Neural progenitor cell (in vitro differentiated cells): ENCODE measurements around the gene ARPC5. TPM values are rescaled to one million over a fixed set of nuclear protein-coding genes. Genes with fewer than 3 reads are reported as not detected.

Experiments
- DNase-seq: peaks from one replicate; pipeline ENCODE4 v3.0.0-alpha.2; 2016; ENCODE audit warnings: low spot score
- H2AFZ ChIP-seq: fragments of 200-600 bp; sonication (generic); replicated peaks from 2 replicates; pipeline ENCODE4 v1.6.1; 2016; ENCODE audit warnings: antibody characterized with exemption
- H3F3A ChIP-seq: fragments of 200-600 bp; sonication (generic); 2 replicates; pipeline ENCODE4 v1.6.1; 2016; ENCODE audit warnings: antibody characterized with exemption, low read depth
- H3K27ac ChIP-seq: fragments of 200-600 bp; sonication (generic); 2 replicates; pipeline ENCODE4 v1.5.1; 2016; ENCODE audit warnings: mild to moderate bottlenecking
- H3K27me3 ChIP-seq: fragments of 200-600 bp; sonication (generic); 2 replicates; pipeline ENCODE4 v1.6.1; 2016; ENCODE audit warnings: mild to moderate bottlenecking, moderate library complexity
- H3K36me3 ChIP-seq: fragments of 200-600 bp; sonication (generic); 2 replicates; pipeline ENCODE4 v1.5.1; 2016
- H3K4me1 ChIP-seq: fragments of 200-600 bp; sonication (generic); 2 replicates; pipeline ENCODE4 v1.6.1; 2016; ENCODE audit warnings: mixed run types
- H3K4me2 ChIP-seq: fragments of 200-600 bp; sonication (generic); 2 replicates; pipeline ENCODE4 v1.6.1; 2016
- H3K4me3 ChIP-seq: fragments of 200-600 bp; sonication (generic); 2 replicates; pipeline ENCODE4 v1.5.1; 2016
- H3K79me2 ChIP-seq: fragments of 200-600 bp; sonication (generic); 2 replicates; pipeline ENCODE4 v1.6.1; 2016; ENCODE audit warnings: low read depth
- H3K9ac ChIP-seq: fragments of 200-600 bp; sonication (generic); 2 replicates; pipeline ENCODE4 v1.6.1; 2016
- H3K9me3 ChIP-seq: fragments of 200-600 bp; sonication (generic); 2 replicates; pipeline ENCODE4 v1.5.1; 2016; ENCODE audit warnings: low read depth
- H4K20me1 ChIP-seq: fragments of 200-600 bp; sonication (generic); 2 replicates; pipeline ENCODE4 v1.6.1; 2016; ENCODE audit warnings: low read depth
- H3K27ac Mint-ChIP-seq: 3 replicates; pipeline ENCODE4 v1.8.0; 2021; ENCODE audit warnings: mixed read lengths
- H3K27me3 Mint-ChIP-seq: 2 replicates; pipeline ENCODE4 v1.8.0; 2022; ENCODE audit warnings: low read depth, mild to moderate bottlenecking, inconsistent platforms, moderate library complexity, mixed read lengths; ENCODE audit not compliant: insufficient read depth
- H3K36me3 Mint-ChIP-seq: 3 replicates; pipeline ENCODE4 v1.8.0; 2021; ENCODE audit warnings: mixed read lengths
- H3K4me1 Mint-ChIP-seq: 3 replicates; pipeline ENCODE4 v1.8.0; 2021; ENCODE audit warnings: mixed read lengths
- H3K4me3 Mint-ChIP-seq: 3 replicates; pipeline ENCODE4 v1.8.0; 2021; ENCODE audit warnings: mild to moderate bottlenecking, moderate library complexity, mixed read lengths
- H3K9me3 Mint-ChIP-seq: 3 replicates; pipeline ENCODE4 v1.8.0; 2020; ENCODE audit warnings: mixed read lengths
- EZH2 ChIP-seq: fragments of 200-600 bp; sonication (generic); IDR thresholded peaks from 2 replicates; pipeline ENCODE4 v1.6.1; 2017; ENCODE audit warnings: antibody characterized with exemption, mild to moderate bottlenecking, moderate library complexity
- EZH2phosphoT487 ChIP-seq: fragments of 200-600 bp; sonication (generic); IDR thresholded peaks from 2 replicates; pipeline ENCODE4 v1.6.1; 2017; ENCODE audit warnings: antibody characterized with exemption
- total RNA-seq: library from RNA; depleted of rRNA; stranded (reverse); fragments of >200 nt; gene quantifications from 2 replicates; pipeline ENCODE4 v1.2.3, GENCODE V29; 2015; ENCODE audit warnings: low replicate concordance
- TF ChIP-seq, protein P1 (sequence below): fragments of 200-600 bp; sonication (generic); IDR thresholded peaks from 2 replicates; pipeline ENCODE4 v1.5.1; 2017; ENCODE audit warnings: antibody characterized with exemption, mild to moderate bottlenecking

ARPC5 gene
- total RNA-seq, 1 donor from 2014 or later = 131 TPM

- DNase-seq = no peak
- no peak overlapping the region for H3K4me2 ChIP-seq
- Mint-ChIP-seq H3K36me3 (no peaks in the 10 kb centered on the region), H3K27ac (no peak overlapping the region), H3K27me3 (peaks cover 14% of the 10 kb centered on the region), H3K9me3 (no peaks in the 10 kb centered on the region), H3K4me3 (no peak overlapping the region), H3K4me1 (peaks cover 24% of the 10 kb centered on the region)
- no peaks in the 10 kb centered on the region for H3K27me3 ChIP-seq
- no peak overlapping the region for H2AFZ ChIP-seq
- H3K27ac ChIP-seq = no peak overlapping the region
- no peaks in the 10 kb centered on the region for H3K4me1 ChIP-seq
- no peaks in the 10 kb centered on the region for H4K20me1 ChIP-seq
- H3K4me3 ChIP-seq = no peak overlapping the region
- no peaks in the 10 kb centered on the region for H3K79me2 ChIP-seq
- no peaks in the 10 kb centered on the region for H3K9me3 ChIP-seq
- H3K36me3 ChIP-seq = no peaks in the 10 kb centered on the region
- H3F3A ChIP-seq = no peaks in the 10 kb centered on the region
- TF ChIP-seq EZH2 = no peak
- TF ChIP-seq, protein P1, sequence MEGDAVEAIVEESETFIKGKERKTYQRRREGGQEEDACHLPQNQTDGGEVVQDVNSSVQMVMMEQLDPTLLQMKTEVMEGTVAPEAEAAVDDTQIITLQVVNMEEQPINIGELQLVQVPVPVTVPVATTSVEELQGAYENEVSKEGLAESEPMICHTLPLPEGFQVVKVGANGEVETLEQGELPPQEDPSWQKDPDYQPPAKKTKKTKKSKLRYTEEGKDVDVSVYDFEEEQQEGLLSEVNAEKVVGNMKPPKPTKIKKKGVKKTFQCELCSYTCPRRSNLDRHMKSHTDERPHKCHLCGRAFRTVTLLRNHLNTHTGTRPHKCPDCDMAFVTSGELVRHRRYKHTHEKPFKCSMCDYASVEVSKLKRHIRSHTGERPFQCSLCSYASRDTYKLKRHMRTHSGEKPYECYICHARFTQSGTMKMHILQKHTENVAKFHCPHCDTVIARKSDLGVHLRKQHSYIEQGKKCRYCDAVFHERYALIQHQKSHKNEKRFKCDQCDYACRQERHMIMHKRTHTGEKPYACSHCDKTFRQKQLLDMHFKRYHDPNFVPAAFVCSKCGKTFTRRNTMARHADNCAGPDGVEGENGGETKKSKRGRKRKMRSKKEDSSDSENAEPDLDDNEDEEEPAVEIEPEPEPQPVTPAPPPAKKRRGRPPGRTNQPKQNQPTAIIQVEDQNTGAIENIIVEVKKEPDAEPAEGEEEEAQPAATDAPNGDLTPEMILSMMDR = no peak
- TF ChIP-seq EZH2phosphoT487 = no peak
- H3K9ac ChIP-seq = no peak overlapping the region
Observed at GRCh38 chr1:183589384-183589783, 46.2 kb downstream of the ARPC5 start.

GRCh38 chr1:183588827-183589226, 46.8 kb downstream of the ARPC5 start:
- no peaks in the 10 kb centered on the region for H3K27me3 ChIP-seq
- Mint-ChIP-seq H3K27me3 (peaks cover 14% of the 10 kb centered on the region), H3K4me1 (peaks cover 24% of the 10 kb centered on the region), H3K9me3 (no peaks in the 10 kb centered on the region), H3K27ac (no peak overlapping the region), H3K4me3 (no peak overlapping the region), H3K36me3 (no peaks in the 10 kb centered on the region)
- TF ChIP-seq, protein P1 = no peak
- TF ChIP-seq EZH2 = no peak
- no peak for TF ChIP-seq EZH2phosphoT487
- no peaks in the 10 kb centered on the region for H3F3A ChIP-seq
- no peak for DNase-seq
- no peak overlapping the region for H2AFZ ChIP-seq
- no peak overlapping the region for H3K9ac ChIP-seq
- no peaks in the 10 kb centered on the region for H4K20me1 ChIP-seq
- H3K27ac ChIP-seq = no peak overlapping the region
- H3K79me2 ChIP-seq = no peaks in the 10 kb centered on the region
- no peaks in the 10 kb centered on the region for H3K9me3 ChIP-seq
- no peak overlapping the region for H3K4me3 ChIP-seq
- H3K4me2 ChIP-seq = no peak overlapping the region
- H3K36me3 ChIP-seq = no peaks in the 10 kb centered on the region
- no peaks in the 10 kb centered on the region for H3K4me1 ChIP-seq

DNA sequence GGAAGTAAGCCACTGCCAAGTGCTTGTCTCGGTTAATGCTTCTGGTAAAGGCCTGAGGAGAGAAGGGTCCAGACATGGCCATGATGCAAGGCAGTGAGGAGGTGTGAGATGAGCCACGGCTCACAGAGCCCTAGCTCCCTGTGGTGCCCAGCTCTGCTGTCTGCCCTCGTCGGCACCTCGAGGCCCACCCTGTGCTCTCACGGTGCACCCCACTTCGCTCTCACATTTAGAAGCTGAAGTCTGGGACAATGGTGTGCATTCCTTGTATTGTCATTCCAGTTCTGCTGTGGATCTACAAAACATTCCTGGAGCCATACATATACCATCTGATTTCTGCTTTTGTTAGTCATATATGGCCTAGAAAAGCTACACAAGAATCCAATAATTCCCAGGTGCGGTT, 48.7 kb downstream of the ARPC5 start:
- Mint-ChIP-seq H3K9me3 (no peaks in the 10 kb centered on the region), H3K27ac (no peak overlapping the region)

More for the DNA sequence above, 48.7 kb downstream of the ARPC5 start:
- Histone ChIP-seq H3K4me1 (no peaks in the 10 kb centered on the region), H3K36me3 (no peaks in the 10 kb centered on the region), H3K27me3 (no peaks in the 10 kb centered on the region), H3K9ac (no peak overlapping the region), H3K4me2 (no peak overlapping the region), H3K4me3 (no peak overlapping the region), H3F3A (no peaks in the 10 kb centered on the region), H3K79me2 (no peaks in the 10 kb centered on the region), H4K20me1 (no peaks in the 10 kb centered on the region), H3K9me3 (no peaks in the 10 kb centered on the region), H2AFZ (no peak overlapping the region), H3K27ac (no peak overlapping the region)
- Mint-ChIP-seq H3K27me3 (peaks cover 15% of the 10 kb centered on the region), H3K4me3 (no peak overlapping the region), H3K36me3 (no peaks in the 10 kb centered on the region), H3K4me1 (peaks cover 16% of the 10 kb centered on the region)
- TF ChIP-seq, protein P1 = no peak
- TF ChIP-seq EZH2phosphoT487 (no peak), EZH2 (no peak)
- DNase-seq = no peak
